Superior temporal gyrus (tissue), 1 donor: Measurements from ENCODE around the gene RAB18.
"Not testable (repeated sequence)": the region's sequence is repeated elsewhere in the genome, so short reads cannot be mapped to it uniquely, and the experiment has no call there.

Source experiments
- DNase-seq: peaks from one replicate; pipeline ENCODE4 v3.0.0-alpha.2; 2016; ENCODE audit errors: extremely low spot score

The RAB18 gene

GRCh38 chr10:27504007-27504807 is at the start of gene RAB18:
RAB18 (plus strand) TSS chr10:27504304; CDS start chr10:27504370, 66 bp downstream.
- DNase-seq: peak; percentile 97

GRCh38 chr10:27454837-27455236 is 49.3 kb upstream of the RAB18 start:
- no peak for DNase-seq

DNA sequence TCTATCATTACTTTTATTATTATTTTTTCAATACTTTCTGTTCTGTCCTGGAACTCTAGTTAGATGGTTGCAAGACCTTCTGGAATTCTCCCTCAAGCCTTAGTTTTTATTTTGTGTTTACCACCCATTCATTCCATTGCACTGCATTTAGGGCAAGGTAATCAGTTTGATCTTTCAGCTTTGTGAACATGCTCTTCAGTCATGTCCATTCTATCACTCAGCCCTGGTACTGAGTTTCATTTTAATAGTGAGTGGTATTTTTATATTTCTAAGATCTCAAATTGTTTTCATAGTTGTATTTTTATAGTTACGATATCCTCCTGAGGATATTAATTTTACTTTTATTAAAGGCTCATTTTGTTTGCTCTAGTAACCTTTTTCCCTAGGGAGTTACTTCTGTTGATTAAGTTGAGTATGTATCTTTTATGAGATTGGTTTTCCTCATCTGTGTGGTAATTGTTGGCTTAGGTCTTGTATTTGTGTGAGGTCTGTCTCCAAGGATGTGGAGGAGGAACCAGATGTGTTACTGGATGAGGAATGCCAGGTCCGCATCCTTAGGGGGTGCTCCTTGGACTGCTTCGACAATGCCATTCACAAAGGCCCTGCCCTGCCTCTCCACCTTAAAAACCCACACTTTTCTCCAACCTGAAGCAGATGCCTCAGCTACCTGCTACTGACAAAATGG is 46.7 kb upstream of the RAB18 start:
- DNase-seq: no peak

- DNase-seq: no peak
Observed at GRCh38 chr10:27457966-27458365, 46.1 kb upstream of the RAB18 start.

- DNase-seq: no peak
Observed at GRCh38 chr10:27461312-27461711, 42.8 kb upstream of the RAB18 start.

- DNase-seq: no peak
Observed at GRCh38 chr10:27463961-27464360, 40.1 kb upstream of the RAB18 start.

- DNase-seq: no peak
Observed at GRCh38 chr10:27464993-27465392, 39.1 kb upstream of the RAB18 start.

- DNase-seq: not testable (repeated sequence)
Observed at GRCh38 chr10:27465596-27465995, 38.5 kb upstream of the RAB18 start.

DNA sequence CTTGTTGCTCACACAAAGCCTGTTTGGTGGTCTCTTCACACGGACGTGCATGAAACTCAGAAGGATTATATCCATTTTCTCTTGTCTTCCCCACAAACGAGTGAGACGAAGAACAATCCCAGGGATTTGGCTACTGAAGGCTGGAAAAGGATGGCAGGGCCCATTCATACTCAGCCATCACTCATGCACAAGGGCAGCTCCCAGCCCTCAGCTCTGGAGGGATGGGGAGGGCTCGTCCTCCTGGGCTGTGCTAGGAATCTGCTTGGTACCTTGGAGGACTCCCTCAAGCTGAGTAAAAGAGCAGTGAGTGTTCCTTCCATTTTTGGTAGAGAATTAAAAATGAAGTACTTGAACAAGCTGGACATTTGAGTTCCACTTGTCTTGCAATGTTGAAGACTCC is 33.2 kb upstream of the RAB18 start:
- no peak for DNase-seq

DNA sequence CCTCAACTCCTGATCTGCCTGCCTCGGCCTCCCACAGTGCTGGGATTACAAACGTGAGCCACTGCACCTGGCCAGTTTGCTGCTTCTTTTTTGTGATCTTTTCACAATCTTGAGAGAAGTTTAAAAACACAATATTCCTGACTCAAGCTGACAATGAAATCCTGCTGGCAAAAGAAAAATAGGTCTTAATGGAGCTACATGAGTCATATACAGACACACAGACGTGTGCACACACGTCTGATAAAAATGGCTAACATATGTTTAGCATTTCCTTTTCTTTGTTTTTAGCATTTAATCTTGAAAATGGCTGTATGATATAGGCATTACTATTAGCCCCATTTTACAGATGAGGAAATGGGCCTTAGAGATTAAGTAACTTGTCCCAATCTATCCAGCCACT is 29.4 kb upstream of the RAB18 start:
- no peak for DNase-seq

DNA sequence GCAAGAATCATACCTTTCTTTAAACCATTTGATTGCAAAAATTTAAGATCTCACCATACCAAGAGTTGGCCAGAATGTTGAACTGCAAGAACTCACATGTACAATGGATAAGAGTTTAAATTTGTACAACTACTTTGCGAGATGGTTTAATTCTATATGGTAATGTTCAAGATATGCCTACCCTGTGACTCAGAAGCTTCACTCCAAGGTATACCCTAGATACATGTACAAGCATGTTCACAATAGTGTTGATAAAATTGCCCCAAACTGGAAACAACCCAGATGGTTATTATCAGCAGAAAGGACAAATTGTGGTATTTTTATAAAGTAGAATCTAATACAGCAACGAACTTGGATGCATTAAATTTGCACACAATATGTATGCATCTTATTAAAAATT is 25.1 kb upstream of the RAB18 start:
- no peak for DNase-seq

DNA sequence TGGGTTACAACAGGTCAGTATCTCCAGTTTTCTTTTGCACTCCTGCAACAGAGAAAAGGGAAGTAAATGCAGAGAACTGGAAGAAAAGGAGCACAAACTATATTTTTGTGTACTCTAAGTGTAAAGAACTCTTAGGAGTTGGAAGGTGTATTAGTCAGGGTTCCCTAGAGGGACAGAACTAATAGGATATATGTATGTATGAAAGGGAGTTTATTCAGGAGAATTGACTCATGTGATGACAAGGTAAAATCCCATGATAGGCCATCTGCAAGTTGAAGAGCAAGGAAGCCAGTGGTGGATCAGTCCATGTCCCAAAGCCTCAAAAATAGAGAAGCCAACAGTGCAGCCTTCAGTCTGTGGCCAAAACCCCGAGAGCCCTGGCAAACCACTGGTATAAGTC is 22.6 kb upstream of the RAB18 start:
- no peak for DNase-seq

GRCh38 chr10:27482984-27483956 is 20.8 kb upstream of the RAB18 start:
- no peak for DNase-seq

DNA sequence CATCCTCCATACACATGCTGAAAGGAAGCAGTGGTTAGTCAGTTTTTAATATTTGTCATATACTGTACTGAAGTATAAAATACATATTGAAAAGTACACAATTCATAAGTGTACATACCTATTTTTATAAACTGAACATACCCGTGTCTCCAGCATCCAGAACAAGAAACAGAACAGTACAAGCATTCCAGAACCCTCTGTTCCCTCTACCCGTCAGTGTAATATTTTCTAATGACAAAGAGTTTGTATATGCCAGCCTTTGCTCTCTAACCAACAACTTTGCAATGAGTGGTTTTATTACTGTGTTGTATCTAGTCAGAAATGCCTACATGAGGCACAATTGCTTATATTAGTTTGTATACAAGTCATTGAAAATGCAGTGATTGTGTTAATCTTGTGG is 18.7 kb upstream of the RAB18 start:
- DNase-seq: no peak

- DNase-seq: no peak
Observed at GRCh38 chr10:27485986-27486385, 18.1 kb upstream of the RAB18 start.

- no peak for DNase-seq
Observed at GRCh38 chr10:27490807-27491206, 13.3 kb upstream of the RAB18 start.

DNA sequence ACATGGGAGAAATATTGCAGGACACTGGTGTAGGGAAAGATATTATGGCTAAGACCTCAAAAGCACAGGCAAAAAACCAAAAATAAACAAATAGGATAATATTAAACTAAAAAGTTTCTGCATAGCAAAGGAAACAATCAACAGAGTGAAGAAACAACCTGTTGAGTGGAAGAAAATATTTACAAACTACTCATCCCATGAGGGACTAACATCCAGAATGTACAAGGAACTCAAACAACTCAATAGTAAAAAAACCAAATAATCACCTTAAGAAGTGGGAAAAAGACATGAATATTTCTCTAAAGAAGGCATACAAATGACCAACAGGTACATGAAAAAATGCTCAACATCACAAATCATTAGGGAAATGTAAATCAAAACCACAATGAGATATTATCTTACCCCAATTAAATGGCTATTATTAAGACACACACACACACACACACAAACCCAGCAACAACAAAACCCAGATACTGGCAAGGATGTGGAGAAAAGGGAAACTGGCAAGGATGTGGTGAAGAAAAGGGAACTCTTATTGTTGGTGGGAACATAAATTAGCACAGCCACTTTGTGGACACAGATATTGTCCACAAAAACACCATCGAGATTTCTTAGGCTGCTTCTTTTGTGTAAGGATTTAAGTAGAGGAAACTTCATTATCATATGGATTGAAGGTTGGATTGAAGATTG is 9.8 kb upstream of the RAB18 start:
- no peak for DNase-seq

DNA sequence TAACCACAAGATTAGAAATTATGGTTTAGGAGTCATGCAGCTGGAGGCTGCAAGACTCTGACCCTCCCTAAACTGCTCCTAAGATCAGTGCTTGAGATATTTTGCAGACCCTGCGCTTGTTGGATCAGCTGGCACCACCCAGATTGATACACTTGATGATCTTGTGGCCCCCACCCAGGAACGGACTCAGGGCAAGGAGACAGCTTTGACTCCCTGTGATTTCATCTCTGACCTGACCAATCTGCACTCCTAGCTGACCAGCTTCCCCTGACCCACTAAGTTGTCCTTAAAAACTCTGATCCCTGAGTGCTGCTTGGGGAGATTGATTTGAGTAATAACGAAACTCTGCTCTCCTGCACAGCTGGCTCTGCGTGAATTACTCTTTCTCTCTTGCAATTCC is 8.0 kb upstream of the RAB18 start:
- no peak for DNase-seq

- DNase-seq: no peak
Observed at GRCh38 chr10:27500096-27500495, 4.0 kb upstream of the RAB18 start.

DNA sequence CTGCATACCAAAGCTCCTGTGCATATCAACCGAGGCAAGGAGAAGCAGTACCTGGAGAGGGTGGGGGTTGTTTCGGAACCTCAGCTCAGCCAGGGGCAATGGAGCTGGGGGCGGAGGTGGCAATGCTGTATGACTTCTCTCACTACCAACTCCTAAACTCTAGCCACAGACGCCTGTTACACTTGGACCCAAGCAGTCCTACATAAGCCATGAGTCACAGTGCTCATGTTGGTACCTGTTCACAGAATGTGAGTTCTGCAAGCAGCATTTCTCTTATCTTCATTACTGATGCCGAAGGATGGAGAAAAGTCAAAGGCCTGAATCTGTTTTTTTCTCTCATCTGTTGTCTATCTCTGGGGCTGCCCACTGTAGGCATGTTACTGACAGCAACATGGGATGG is 3.2 kb upstream of the RAB18 start:
- DNase-seq: no peak

GRCh38 chr10:27503498-27504006 is 552 bp upstream of the RAB18 start:
- DNase-seq: peak; percentile 9
